ENCODE results near the gene BMP8B.
"Not testable (repeated sequence)": the region's sequence is repeated elsewhere in the genome, so short reads cannot be mapped to it uniquely, and the experiment has no call there.

The BMP8B gene, protein sequence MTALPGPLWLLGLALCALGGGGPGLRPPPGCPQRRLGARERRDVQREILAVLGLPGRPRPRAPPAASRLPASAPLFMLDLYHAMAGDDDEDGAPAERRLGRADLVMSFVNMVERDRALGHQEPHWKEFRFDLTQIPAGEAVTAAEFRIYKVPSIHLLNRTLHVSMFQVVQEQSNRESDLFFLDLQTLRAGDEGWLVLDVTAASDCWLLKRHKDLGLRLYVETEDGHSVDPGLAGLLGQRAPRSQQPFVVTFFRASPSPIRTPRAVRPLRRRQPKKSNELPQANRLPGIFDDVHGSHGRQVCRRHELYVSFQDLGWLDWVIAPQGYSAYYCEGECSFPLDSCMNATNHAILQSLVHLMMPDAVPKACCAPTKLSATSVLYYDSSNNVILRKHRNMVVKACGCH

DNA sequence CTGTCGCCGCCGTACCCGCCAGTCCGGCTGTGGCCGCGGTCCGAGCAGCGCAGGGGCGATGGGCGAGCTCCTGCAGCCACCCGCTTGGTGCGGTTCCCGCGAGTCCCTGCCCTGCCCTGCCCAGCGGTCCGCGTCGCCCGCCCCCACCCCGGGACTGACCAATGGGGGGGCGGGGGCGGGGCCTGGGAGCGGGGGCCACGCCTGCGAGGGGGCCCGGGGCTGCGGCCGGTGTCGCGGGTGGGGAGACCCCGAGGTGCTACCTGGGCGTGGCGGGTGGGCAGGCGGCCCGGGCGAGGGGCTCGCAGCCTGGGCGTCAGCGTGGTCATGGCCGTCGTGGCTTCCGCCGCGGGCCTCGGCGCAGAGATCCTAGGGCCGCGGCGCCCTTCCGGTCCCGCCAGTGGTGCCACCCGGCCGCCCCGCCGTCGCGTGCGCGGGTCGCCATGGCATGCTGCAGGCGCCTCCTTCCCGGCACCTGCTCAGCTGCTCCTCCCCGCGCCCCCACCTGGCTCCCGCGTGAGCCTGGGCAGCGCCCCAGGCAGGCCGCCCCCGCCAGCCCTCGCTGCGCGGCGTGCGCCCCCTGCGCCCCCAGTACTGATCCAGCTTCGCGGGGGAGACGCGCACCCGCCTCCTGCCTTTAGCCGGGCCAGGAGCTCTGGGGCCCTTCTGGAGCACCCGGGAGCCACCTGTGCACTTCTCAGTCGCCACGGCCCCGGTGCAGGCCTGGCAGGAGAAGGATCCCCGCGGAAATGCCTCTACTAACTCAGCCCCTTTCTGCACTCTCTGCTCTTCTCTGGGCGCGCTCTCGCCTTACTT lies at the start of gene BMP8B:
Gene BMP8B, minus strand, starts transcription at position 108 of the 813 bp plus-strand sequence. CDS start 380 bp downstream, outside the sequence.
- DNase-seq (ENCODE audit: low read depth in 2 of 2) = no peak

DNA sequence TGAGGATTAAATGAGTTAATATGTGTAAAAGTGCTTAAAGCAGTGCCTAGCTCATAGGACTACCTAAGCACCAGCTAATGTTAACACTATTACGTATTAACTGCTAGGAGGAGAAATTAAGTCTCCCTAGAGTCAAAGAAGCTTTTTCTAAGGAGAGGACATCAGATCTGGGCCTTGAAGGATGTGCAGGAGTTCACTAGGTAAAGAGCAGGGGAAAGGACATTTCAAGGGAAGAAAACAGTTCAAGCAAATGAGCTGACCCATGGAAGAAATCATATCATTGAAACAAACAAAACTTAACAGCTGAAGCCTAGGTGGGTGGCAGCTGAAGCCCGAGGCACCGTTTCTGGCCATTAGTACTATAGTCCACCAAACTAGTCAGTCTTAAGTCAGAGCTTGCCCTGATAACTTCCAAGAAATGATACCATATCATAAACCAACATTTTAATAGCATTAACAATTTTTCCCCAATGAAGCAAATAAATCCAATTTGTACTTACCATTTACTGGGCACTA lies 48.0 kb upstream of the BMP8B start:
- no peak for DNase-seq (ENCODE audit: low read depth in 2 of 2)

DNA sequence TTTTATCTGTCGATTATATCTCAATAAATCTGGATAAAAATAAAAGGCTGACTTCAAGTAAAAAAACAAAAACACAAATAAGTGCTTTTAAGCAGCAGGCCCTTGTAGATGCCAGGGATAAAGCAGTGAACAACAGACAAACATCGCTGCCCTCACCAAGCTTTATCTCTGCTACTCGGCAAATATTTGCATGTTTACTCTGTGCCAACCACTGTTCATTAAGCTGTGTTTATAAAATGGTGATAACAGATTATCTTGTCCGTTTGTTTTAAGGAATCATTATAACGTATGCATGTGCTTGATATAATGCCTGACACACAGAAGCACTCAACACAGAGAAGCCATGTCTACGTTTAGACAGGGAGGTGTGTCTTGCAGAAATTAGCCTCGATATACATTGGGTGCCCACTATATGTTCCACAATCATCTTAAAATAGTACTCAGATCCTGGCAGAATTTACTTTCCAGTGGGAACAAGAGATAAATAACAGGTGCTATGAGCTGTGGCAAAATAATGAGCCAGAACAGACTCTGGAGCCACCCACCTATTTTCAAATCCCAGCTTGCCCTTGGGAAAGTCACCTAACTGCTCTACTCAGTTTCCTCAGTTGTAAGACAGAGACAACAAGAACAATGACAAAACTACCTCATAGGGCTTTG lies 47.4 kb upstream of the BMP8B start:
- no peak for DNase-seq (ENCODE audit: low read depth in 2 of 2)

DNA sequence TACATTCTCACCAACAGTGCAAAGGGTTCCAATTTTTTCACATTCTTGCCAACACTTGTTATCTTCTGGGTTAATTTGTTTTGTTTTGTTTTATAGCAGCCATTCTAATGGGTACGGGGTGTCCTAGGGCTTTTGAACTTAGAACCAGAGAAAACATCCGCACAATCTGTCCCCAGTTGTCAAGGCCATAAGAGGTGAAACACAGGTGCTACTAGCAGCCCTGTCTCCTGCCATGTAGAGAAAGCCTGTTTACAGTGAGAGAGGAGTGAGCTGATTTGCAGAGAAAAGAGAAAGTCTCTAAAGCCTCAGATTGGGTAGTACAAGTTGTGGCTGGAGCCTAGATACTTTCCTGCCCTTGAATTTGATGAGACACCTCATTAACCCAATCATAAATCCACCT lies 46.4 kb upstream of the BMP8B start:
- DNase-seq (ENCODE audit: low read depth in 2 of 2) = no peak

DNA sequence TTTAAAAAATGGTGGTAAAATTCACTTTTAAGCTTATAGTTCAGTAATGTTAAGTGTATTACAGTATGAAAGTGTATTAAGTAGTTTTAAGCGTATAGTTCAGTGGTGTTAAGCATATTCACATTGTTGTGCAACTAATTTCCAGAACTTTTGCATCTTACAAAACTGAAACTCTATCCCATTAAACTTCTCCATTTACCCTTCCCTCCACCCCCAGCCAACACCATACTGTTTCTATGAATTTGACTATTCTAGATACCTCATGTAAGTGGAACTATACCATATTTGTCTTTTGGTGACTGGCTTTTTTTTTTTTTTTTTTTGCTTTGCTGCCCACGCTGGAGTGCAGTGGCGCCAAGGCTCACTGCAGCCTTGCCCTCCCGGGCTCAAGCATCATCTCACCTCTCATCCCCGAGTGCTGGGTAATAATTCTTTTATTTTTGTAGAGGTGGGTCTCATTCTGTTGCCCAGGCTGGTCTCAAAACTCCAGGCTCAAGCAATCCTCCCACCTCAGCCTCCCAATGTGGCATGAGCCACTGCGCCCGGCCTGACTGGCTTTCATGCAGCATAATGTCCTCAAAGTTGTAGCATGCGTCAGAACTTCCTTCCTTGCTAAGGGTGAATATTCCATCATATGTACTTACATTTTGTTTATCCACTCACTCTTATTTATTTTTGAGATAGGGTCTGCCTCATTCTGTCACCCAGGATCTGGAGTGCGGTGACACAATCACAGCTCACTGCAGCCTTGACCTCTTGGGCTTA lies 45.1 kb upstream of the BMP8B start:
- DNase-seq (ENCODE audit: low read depth in 2 of 2) = no peak

DNA sequence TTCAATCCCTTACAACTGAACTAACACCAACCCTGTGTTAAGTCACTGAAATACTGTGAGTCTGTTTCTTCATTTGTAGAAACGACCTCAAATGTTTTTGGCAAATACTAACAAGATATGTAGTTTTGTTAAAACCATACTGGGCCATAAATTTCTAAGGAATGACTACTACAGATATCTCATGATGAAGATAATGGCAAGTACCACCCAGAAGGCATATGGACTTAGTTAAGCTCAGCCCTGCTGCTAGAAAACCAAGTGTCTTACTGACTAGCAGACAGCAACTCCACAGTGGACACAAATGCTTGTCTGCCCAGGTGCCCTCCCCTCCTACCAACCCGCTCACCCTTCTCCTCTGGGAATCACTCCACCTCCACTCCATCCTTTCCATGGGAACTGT lies 44.5 kb upstream of the BMP8B start:
- DNase-seq (ENCODE audit: low read depth in 2 of 2) = no peak

GRCh38 chr1:39832294-39832693 lies 43.6 kb upstream of the BMP8B start:
- no peak for DNase-seq (ENCODE audit: low read depth in 2 of 2)

DNA sequence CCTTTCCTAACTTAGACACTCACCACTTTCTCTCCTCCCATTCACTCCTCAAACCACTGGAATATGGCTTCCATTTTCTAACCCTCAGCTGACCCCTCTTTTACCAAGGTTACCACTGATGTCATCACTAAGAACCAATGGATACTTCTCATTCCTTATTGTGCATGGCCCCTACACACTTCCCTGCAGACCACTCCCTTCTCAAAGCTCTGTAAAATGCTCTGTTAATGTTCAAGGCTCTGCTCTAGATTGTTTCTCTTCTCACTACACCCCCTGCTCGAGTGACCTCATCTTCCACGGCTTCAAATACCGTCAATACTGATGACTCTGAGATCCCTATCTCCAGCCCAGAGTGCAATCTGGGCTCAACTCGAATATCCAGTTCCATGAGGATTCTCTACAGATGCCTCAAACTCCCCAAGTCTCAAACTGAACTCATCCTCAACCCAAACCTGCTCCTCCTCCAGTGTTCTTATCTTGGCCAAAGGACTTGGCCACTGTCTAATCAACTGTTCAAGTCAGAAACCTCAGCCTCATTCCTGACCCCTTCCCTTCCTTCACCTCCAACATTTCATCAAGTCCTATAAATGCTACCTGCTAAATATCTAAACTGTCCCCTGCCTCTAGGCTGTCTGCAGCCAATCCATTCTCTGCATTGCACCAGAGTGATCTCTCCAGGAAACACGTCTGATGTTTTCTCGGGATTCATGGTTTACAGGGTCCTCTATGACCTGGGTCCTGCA lies 41.3 kb upstream of the BMP8B start:
- DNase-seq (ENCODE audit: low read depth in 2 of 2) = no peak

- no peak for DNase-seq (ENCODE audit: low read depth in 2 of 2)
These were observed 40.1 kb upstream of the BMP8B start for GRCh38 chr1:39828734-39829133.

GRCh38 chr1:39828255-39828654 lies 39.6 kb upstream of the BMP8B start:
- DNase-seq (ENCODE audit: low read depth in 2 of 2) = not testable (repeated sequence)

DNA sequence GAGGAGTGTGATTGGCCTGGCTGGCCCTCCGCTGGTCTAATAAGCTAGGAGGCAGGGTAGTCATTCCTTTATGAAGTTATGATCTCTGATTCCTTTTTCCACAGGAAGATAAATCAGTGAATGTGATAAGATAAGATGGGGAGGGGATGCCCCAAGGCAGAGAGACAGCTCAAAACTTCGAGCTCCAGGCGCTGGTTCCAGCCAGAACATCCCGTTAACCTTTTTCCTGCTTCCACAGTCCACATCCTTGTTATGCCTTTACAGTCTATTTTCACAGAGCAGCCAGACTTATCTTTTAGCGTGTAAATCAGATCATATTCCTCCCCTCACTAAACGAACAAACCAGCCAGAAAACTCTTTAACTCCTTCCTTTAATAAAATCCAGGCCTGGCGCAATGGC lies 38.5 kb upstream of the BMP8B start:
- DNase-seq (ENCODE audit: low read depth in 2 of 2) = no peak

DNA sequence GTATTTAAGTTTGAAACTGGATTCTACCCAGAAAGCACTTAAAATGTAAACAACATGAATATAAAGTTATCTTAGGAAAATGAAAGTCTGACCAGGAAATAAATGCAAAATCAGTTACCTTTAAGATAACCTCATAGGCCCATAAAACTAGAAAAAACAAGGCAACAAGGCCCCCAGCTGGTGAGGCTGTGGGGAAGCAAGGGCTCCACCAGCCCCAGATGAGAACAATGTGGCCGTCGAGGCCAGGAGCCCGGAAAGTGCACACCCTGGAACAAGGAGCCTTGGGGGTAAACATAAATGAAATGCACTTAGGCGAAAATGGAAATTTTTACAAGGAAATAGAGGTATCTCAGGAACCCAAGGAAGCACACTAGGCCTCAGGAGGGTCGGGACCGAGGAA lies 37.9 kb upstream of the BMP8B start:
- DNase-seq (ENCODE audit: low read depth in 2 of 2) = no peak

- DNase-seq (ENCODE audit: low read depth in 2 of 2) = no peak
These were observed 36.8 kb upstream of the BMP8B start for GRCh38 chr1:39825432-39825941.

- not testable (repeated sequence) for DNase-seq (ENCODE audit: low read depth in 2 of 2)
These were observed 34.8 kb upstream of the BMP8B start for GRCh38 chr1:39823450-39823849.

GRCh38 chr1:39822146-39822545 lies 33.5 kb upstream of the BMP8B start:
- DNase-seq (ENCODE audit: low read depth in 2 of 2) = no peak

- DNase-seq (ENCODE audit: low read depth in 2 of 2) = no peak
These were observed 30.6 kb upstream of the BMP8B start for GRCh38 chr1:39819091-39819812.

DNA sequence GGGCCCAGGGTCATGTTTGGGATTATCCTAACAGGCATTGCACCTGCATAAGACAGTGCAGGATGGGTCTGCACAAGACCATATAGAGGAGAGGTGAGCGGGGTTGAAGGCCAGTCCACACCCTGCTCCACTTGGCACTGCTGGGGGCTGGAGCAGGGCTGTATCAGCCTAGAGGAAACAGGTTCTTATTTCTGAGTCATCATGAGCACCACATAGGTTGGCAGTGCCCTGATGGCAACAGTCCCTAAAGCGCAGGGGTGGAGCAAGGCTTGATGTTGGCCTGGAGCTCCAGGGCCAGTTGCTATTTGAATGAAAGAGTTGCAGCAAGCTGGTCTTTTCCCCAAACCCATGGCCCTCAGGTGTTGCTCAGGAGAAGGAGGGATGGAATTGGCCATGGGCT lies 29.8 kb upstream of the BMP8B start:
- DNase-seq (ENCODE audit: low read depth in 2 of 2) = no peak

DNA sequence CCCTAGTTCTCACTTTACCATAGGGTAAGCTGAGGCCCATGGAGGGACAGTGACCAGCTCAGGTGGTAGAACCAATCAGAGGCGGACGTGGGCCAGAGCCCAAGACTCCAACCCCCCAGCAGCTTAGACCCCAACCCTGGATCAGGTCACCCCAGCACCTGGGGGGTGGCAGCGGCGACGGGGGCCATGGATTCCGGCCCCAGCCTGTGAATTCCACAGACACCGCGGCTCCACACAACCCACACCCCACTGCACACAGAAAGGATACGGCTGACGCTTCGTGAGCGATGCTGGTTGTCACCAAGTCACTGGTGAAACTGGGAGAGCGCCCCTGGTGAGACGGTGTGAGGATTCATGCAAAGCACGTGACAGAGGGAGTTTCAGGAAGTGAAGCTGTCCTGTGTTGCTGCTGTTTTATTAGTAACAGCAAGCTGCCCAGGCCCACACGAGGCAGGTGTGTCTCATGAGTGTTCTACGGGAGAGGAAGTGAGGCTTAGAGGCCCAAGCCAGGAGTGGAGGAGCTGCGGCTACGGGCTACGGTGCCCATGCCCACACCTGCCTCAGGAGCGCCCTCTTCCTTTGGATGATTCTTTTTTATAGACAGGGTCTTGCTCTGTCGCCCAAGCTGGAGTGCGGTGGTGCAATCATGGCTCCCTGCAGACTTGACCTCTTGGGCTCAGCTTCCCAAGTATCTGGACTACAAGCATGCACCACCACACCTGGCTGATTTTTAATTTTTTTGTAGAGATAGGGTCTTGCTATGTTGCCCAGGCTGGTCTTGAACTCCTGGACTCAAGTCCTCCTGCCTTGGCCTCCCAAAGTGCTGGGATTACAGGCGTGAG lies 28.6 kb upstream of the BMP8B start:
- DNase-seq (ENCODE audit: low read depth in 2 of 2) = peak in 1 of 2 donors; percentile 21
